CD14-positive monocyte (primary cell): ENCODE measurements around the gene ACACB. TPM values are rescaled to one million over a fixed set of nuclear protein-coding genes. Genes with fewer than 3 reads are reported as not detected.

Source experiments
- DNase-seq, 3 donors: peaks; one replicate each; pipeline ENCODE4 v3.0.0-alpha.2; 2011 to 2022
- H2AFZ ChIP-seq: 2 replicates; pipeline ENCODE4 v1.6.0; 2012; ENCODE audit warnings: mild to moderate bottlenecking, low read depth, low read length, inconsistent platforms; ENCODE audit not compliant: insufficient read depth, poor library complexity, severe bottlenecking
- H3K27ac ChIP-seq, 2 donors: 1 replicate in 1 of 2; 2 replicates in 1 of 2; pipeline ENCODE4 v1.5.1; 2012 to 2013; ENCODE audit warnings: low read length in 2 of 2, control low read depth in 1 of 2, inconsistent platforms in 1 of 2, low read depth in 1 of 2, mild to moderate bottlenecking in 1 of 2
- H3K27me3 ChIP-seq, 2 donors: one replicate each; pipeline versions ENCODE4 v1.6.0 to v1.6.1; 2011 to 2013; ENCODE audit warnings: low read length in 2 of 2; ENCODE audit not compliant: control insufficient read depth in 2 of 2, insufficient read depth in 2 of 2
- H3K36me3 ChIP-seq, 2 donors: replicated peaks in 1 of 2; 1 replicate in 1 of 2; 2 replicates in 1 of 2; pipeline versions ENCODE4 v1.5.1 to v1.6.1; 2012 to 2013; ENCODE audit warnings: low read length in 2 of 2, control low read depth in 1 of 2, inconsistent platforms in 1 of 2, mild to moderate bottlenecking in 1 of 2; ENCODE audit not compliant: insufficient read depth in 2 of 2, control insufficient read depth in 1 of 2
- H3K4me1 ChIP-seq, 2 donors: 1 replicate in 1 of 2; 2 replicates in 1 of 2; pipeline versions ENCODE4 v1.5.1 to v1.6.1; 2012 to 2013; ENCODE audit warnings: low read length in 2 of 2, control low read depth in 1 of 2, inconsistent platforms in 1 of 2, mild to moderate bottlenecking in 1 of 2, moderate library complexity in 1 of 2; ENCODE audit not compliant: insufficient read depth in 2 of 2, control insufficient read depth in 1 of 2
- H3K4me2 ChIP-seq: replicated peaks from 2 replicates; pipeline ENCODE3; 2012; ENCODE audit warnings: low read length, moderate library complexity, mild to moderate bottlenecking; ENCODE audit not compliant: poor library complexity, severe bottlenecking; ENCODE audit errors: extremely low read depth
- H3K4me3 ChIP-seq, 3 experiments: fragments of 200-600 bp in 1 of 3; sonication (generic) in 1 of 3; replicated peaks in 1 of 3; 1 replicate in 2 of 3; 2 replicates in 1 of 3; pipeline ENCODE4 v1.5.1; 2011 to 2013; ENCODE audit warnings: low read length in 3 of 3, mild to moderate bottlenecking in 3 of 3, control low read depth in 2 of 3, low read depth in 2 of 3, inconsistent platforms in 1 of 3, moderate library complexity in 1 of 3
- H3K79me2 ChIP-seq: 2 replicates; pipeline ENCODE4 v1.6.0; 2012; ENCODE audit warnings: mild to moderate bottlenecking, control low read depth, inconsistent platforms, low read length, moderate library complexity; ENCODE audit not compliant: insufficient read depth
- H3K9ac ChIP-seq: 2 replicates; pipeline ENCODE4 v1.6.0; 2017; ENCODE audit warnings: low read length, mild to moderate bottlenecking; ENCODE audit not compliant: insufficient read depth, poor library complexity, severe bottlenecking
- H3K9me3 ChIP-seq, 2 donors: replicated peaks in 1 of 2; 1 replicate in 1 of 2; 2 replicates in 1 of 2; pipeline versions ENCODE4 v1.5.1 to v1.6.1; 2012 to 2013; ENCODE audit warnings: low read length in 2 of 2, control low read depth in 1 of 2; ENCODE audit not compliant: control insufficient read depth in 1 of 2, insufficient read depth in 1 of 2
- H4K20me1 ChIP-seq: 2 replicates; pipeline ENCODE4 v1.6.0; 2012; ENCODE audit warnings: mild to moderate bottlenecking, low read length, control low read depth, moderate library complexity; ENCODE audit not compliant: insufficient read depth
- H3K27ac Mint-ChIP-seq, 7 donors: one replicate each; pipeline ENCODE4 v1.8.0; 2020; ENCODE audit warnings: mild to moderate bottlenecking in 7 of 7, mixed read lengths in 7 of 7, moderate library complexity in 6 of 7, inconsistent platforms in 2 of 7
- H3K27me3 Mint-ChIP-seq, 3 donors: one replicate each; pipeline ENCODE4 v1.8.0; 2021 to 2022; ENCODE audit warnings: low read depth in 3 of 3, mild to moderate bottlenecking in 3 of 3, mixed read lengths in 3 of 3, moderate library complexity in 3 of 3, inconsistent platforms in 1 of 3
- H3K36me3 Mint-ChIP-seq, 2 donors: one replicate each; pipeline ENCODE4 v1.8.0; 2020; ENCODE audit warnings: mixed read lengths in 2 of 2, inconsistent platforms in 1 of 2, mild to moderate bottlenecking in 1 of 2
- H3K4me1 Mint-ChIP-seq: one replicate; pipeline ENCODE4 v1.8.0; 2020; ENCODE audit warnings: mild to moderate bottlenecking, mixed read lengths
- H3K4me3 Mint-ChIP-seq, 2 donors: one replicate each; pipeline ENCODE4 v1.8.0; 2020; ENCODE audit warnings: mild to moderate bottlenecking in 2 of 2, mixed read lengths in 2 of 2, moderate library complexity in 1 of 2
- H3K9me3 Mint-ChIP-seq, 7 donors: one replicate each; pipeline ENCODE4 v1.8.0; 2020 to 2022; ENCODE audit warnings: mixed read lengths in 7 of 7, mild to moderate bottlenecking in 6 of 7, moderate library complexity in 6 of 7, inconsistent platforms in 2 of 7
- WGBS: methylation state at CpG from one replicate; pipeline ENCODE4 v1.1.5; 2013; ENCODE audit warnings: missing lambda C conversion rate; ENCODE audit not compliant: insufficient coverage; 5-methylcytosine and 5-hydroxymethylcytosine counted together
- intact Hi-C, 2 donors: fragments of 100-400 bp; cut with micrococcal nuclease; formaldehyde crosslinking; loops; one replicate each; pipeline versions ENCODE4 v1.15.0 to v1.15.1; 2023
- polyA plus RNA-seq, 3 donors: library from polyadenylated mRNA; depleted of rRNA in 1 of 3; unstranded in 2 of 3; stranded (reverse) in 1 of 3; fragments of 300-500 nt in 2 of 3; fragments of >200 nt in 1 of 3; fragmentation: Illumina TruSeq in 2 of 3; gene quantifications; 1 replicate in 2 of 3; 2 replicates in 1 of 3; pipeline ENCODE4 v1.2.3, GENCODE V29; 2012 to 2021
- TF ChIP-seq, protein P1 (sequence below): fragments of 200-600 bp; IDR thresholded peaks from one replicate; pipeline ENCODE4 v1.8.0; 2022; ENCODE audit warnings: antibody characterized with exemption, mild to moderate bottlenecking

Gene ACACB
- polyA plus RNA-seq, 3 donors: 0.14 to 5.0 (median 1.9) TPM

DNA sequence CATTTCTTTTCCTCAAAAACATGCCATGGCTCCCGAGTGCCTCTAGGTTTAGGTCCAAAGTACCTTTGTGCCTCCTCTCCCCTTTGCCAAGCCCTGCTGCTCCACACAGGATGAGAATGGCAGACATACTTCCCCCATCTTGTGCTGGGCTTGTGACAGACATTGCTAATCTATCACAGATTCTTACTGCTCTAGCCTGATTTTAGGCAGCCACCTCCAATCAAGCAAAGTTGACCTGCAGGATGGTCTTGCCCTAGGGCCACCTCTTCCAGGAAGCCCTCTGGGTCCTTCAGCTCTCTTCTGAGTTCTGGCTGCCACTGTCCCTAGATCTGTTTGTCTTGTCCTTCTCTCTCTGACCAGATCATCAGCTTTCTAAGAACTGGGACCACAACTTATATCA, 172.2 kb downstream of the ACACB start:
- Histone ChIP-seq H3K4me2 (no peak overlapping the region), H3K79me2 (no peaks in the 10 kb centered on the region), H3K27me3 (peaks cover 0 to 29% of the 10 kb centered on the region in 2 donors), H3K36me3 (no peaks in the 10 kb centered on the region), H3K9me3 (no peaks in the 10 kb centered on the region), H3K4me1 (peaks cover 0 to 6% of the 10 kb centered on the region in 2 donors), H3K27ac (no peak overlapping the region), H4K20me1 (no peaks in the 10 kb centered on the region), H2AFZ (no peak overlapping the region), H3K4me3 (no peak overlapping the region), H3K9ac (no peak overlapping the region)
- Mint-ChIP-seq H3K4me3 (no peak overlapping the region), H3K36me3 (no peaks in the 10 kb centered on the region), H3K27me3 (peaks cover 18 to 34% (median 25%) of the 10 kb centered on the region in 3 donors), H3K4me1 (peaks cover 5% of the 10 kb centered on the region), H3K27ac (no peak overlapping the region), H3K9me3 (no peaks in the 10 kb centered on the region)
- no CpG with 5 or more reads among the region's 1 CpG for WGBS
- intact Hi-C loops: no loop called here
- TF ChIP-seq, protein P1, sequence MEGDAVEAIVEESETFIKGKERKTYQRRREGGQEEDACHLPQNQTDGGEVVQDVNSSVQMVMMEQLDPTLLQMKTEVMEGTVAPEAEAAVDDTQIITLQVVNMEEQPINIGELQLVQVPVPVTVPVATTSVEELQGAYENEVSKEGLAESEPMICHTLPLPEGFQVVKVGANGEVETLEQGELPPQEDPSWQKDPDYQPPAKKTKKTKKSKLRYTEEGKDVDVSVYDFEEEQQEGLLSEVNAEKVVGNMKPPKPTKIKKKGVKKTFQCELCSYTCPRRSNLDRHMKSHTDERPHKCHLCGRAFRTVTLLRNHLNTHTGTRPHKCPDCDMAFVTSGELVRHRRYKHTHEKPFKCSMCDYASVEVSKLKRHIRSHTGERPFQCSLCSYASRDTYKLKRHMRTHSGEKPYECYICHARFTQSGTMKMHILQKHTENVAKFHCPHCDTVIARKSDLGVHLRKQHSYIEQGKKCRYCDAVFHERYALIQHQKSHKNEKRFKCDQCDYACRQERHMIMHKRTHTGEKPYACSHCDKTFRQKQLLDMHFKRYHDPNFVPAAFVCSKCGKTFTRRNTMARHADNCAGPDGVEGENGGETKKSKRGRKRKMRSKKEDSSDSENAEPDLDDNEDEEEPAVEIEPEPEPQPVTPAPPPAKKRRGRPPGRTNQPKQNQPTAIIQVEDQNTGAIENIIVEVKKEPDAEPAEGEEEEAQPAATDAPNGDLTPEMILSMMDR: no peak
- no peak for DNase-seq

DNA sequence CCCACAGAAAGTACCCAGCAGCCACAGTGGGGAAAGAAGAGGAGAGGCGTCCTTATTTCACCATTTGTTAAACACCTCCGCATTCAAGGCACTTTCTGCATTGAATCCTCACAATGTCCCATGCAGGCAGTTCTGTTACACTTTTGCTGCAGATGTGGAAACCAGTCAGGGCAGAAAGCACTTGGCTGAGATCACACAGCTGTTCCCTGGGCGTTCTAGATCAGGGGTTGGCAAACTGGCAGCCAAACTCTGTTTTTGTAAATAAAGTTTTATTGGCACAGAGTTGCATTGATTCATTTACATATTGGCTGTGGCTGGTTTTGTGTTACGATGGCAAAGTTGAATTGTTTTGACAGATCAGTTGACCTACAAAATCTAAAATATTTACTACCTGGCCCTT, 172.6 kb downstream of the ACACB start:
- TF ChIP-seq, protein P1: no peak
- H3K9ac ChIP-seq: no peak overlapping the region
- H3K4me1 ChIP-seq: peaks cover 0 to 6% of the 10 kb centered on the region in 2 donors
- Mint-ChIP-seq H3K27ac (peak overlapping the region in 1 of 7 donors; percentile 33), H3K27me3 (peaks cover 18 to 34% (median 25%) of the 10 kb centered on the region in 3 donors), H3K36me3 (no peaks in the 10 kb centered on the region), H3K4me3 (peak overlapping the region in 1 of 2 donors; percentile 26), H3K4me1 (peaks cover 5% of the 10 kb centered on the region), H3K9me3 (no peaks in the 10 kb centered on the region)
- H3K27me3 ChIP-seq: peaks cover 0 to 29% of the 10 kb centered on the region in 2 donors
- intact Hi-C loops: no loop called here
- no peaks in the 10 kb centered on the region for H3K79me2 ChIP-seq
- no peaks in the 10 kb centered on the region for H4K20me1 ChIP-seq
- H3K36me3 ChIP-seq: no peaks in the 10 kb centered on the region
- WGBS: 86% methylated on average over 1 of the region's 4 CpGs
- H3K9me3 ChIP-seq: no peaks in the 10 kb centered on the region
- no peak overlapping the region for H3K27ac ChIP-seq
- H3K4me3 ChIP-seq: no peak overlapping the region
- no peak overlapping the region for H3K4me2 ChIP-seq
- no peak for DNase-seq
- no peak overlapping the region for H2AFZ ChIP-seq
